RWPE2 (cell line): Measurements from ENCODE around the gene CDHR5.
"Not testable (repeated sequence)": the region's sequence is repeated elsewhere in the genome, so short reads cannot be mapped to it uniquely, and the experiment has no call there.

Experiments used
- ATAC-seq: fragments of 200-7000 bp; cut with Tn5 transposase; 3 replicates; pipeline ENCODE4 v1.9.1; 2021; ENCODE audit warnings: low read depth
- DNase-seq: peaks from one replicate; pipeline ENCODE4 v3.0.0-alpha.2; 2020; ENCODE audit warnings: low spot score
- H3K27ac ChIP-seq: fragments of 450-650 bp; 2 replicates; pipeline ENCODE4 v1.5.1; 2017; ENCODE audit warnings: mild to moderate bottlenecking; ENCODE audit not compliant: poor library complexity, severe bottlenecking
- H3K27me3 ChIP-seq: fragments of 250-450 bp; sonication (Bioruptor Pico); 2 replicates; pipeline ENCODE4 v1.5.1; 2021; ENCODE audit warnings: mild to moderate bottlenecking, moderate library complexity; ENCODE audit not compliant: insufficient read depth, poor library complexity, severe bottlenecking
- H3K36me3 ChIP-seq: fragments of 250-450 bp; sonication (Bioruptor Pico); 2 replicates; pipeline ENCODE4 v1.5.1; 2020; ENCODE audit warnings: low read depth, mild to moderate bottlenecking, moderate library complexity
- H3K4me1 ChIP-seq: fragments of 250-450 bp; sonication (Bioruptor Pico); 2 replicates; pipeline ENCODE4 v1.5.1; 2021; ENCODE audit warnings: mild to moderate bottlenecking, moderate library complexity; ENCODE audit not compliant: insufficient read depth, poor library complexity, severe bottlenecking
- H3K4me3 ChIP-seq: fragments of 250-450 bp; sonication (Bioruptor Pico); 2 replicates; pipeline ENCODE4 v1.5.1; 2021; ENCODE audit warnings: mild to moderate bottlenecking, moderate library complexity; ENCODE audit not compliant: severe bottlenecking
- H3K9me3 ChIP-seq: fragments of 250-450 bp; sonication (Bioruptor Pico); 2 replicates; pipeline ENCODE4 v1.5.1; 2021; ENCODE audit warnings: mild to moderate bottlenecking, moderate library complexity; ENCODE audit not compliant: severe bottlenecking
- CTCF ChIP-seq: fragments of 450-650 bp; IDR thresholded peaks from one replicate; pipeline ENCODE4 v1.5.1; 2017; ENCODE audit warnings: mild to moderate bottlenecking, moderate library complexity; ENCODE audit not compliant: poor library complexity, severe bottlenecking

Gene CDHR5

GRCh38 chr11:653837-654236 is 29.1 kb upstream of the CDHR5 start:
- no peak overlapping the region for H3K27ac ChIP-seq

GRCh38 chr11:653136-653535 is 28.4 kb upstream of the CDHR5 start:
- H3K9me3 ChIP-seq, H3K27me3 ChIP-seq, DNase-seq, H3K4me1 ChIP-seq, H3K27ac ChIP-seq, ATAC-seq, H3K4me3 ChIP-seq: not testable (repeated sequence)
- H3K36me3 ChIP-seq: peaks cover 51% of the 10 kb centered on the region

More at GRCh38 chr11:653837-654236, 29.1 kb upstream of the CDHR5 start:
- H3K4me1 ChIP-seq: no peaks in the 10 kb centered on the region
- H3K27me3 ChIP-seq: no peaks in the 10 kb centered on the region
- H3K36me3 ChIP-seq: peaks cover 52% of the 10 kb centered on the region
- ATAC-seq: no peak
- H3K9me3 ChIP-seq: no peaks in the 10 kb centered on the region
- no peak for TF ChIP-seq CTCF
- H3K4me3 ChIP-seq: no peak overlapping the region
- no peak for DNase-seq

GRCh38 chr11:650482-650881 is 25.7 kb upstream of the CDHR5 start:
- no peak for DNase-seq
- H3K4me1 ChIP-seq: no peaks in the 10 kb centered on the region

GRCh38 chr11:647672-648158 is 23.0 kb upstream of the CDHR5 start:
- H3K4me3 ChIP-seq, H3K4me1 ChIP-seq, DNase-seq, ATAC-seq, H3K27me3 ChIP-seq, H3K27ac ChIP-seq, H3K9me3 ChIP-seq: not testable (repeated sequence)
- peaks cover 56% of the 10 kb centered on the region for H3K36me3 ChIP-seq

More at GRCh38 chr11:650482-650881, 25.7 kb upstream of the CDHR5 start:
- Histone ChIP-seq H3K9me3 (no peaks in the 10 kb centered on the region), H3K27me3 (no peaks in the 10 kb centered on the region), H3K27ac (no peak overlapping the region), H3K36me3 (peaks cover 40% of the 10 kb centered on the region), H3K4me3 (no peak overlapping the region)
- no peak for ATAC-seq
- TF ChIP-seq CTCF: no peak

GRCh38 chr11:646214-646613 is 21.5 kb upstream of the CDHR5 start:
- no peak overlapping the region for H3K27ac ChIP-seq
- H3K9me3 ChIP-seq: no peaks in the 10 kb centered on the region
- H3K36me3 ChIP-seq: peaks cover 41% of the 10 kb centered on the region
- no peak for ATAC-seq
- DNase-seq: no peak
- TF ChIP-seq CTCF: no peak
- H3K27me3 ChIP-seq: no peaks in the 10 kb centered on the region
- H3K4me1 ChIP-seq: no peaks in the 10 kb centered on the region
- no peak overlapping the region for H3K4me3 ChIP-seq

- no peaks in the 10 kb centered on the region for H3K27me3 ChIP-seq
- DNase-seq (no peak), ATAC-seq (no peak)
- H3K9me3 ChIP-seq: no peaks in the 10 kb centered on the region
- no peaks in the 10 kb centered on the region for H3K4me1 ChIP-seq
- H3K4me3 ChIP-seq: no peak overlapping the region
- H3K27ac ChIP-seq: no peak overlapping the region
- no peak for TF ChIP-seq CTCF
- H3K36me3 ChIP-seq: peaks cover 34% of the 10 kb centered on the region
Observed at GRCh38 chr11:645536-645935, 20.8 kb upstream of the CDHR5 start.
